Measurements from ENCODE around the gene OSMR. TPM values are rescaled to one million over a fixed set of nuclear protein-coding genes. Genes with fewer than 3 reads are reported as not detected.

OSMR gene
- total and polyA plus RNA-seq, 2 donors (not counting 3 experiments of a cell fraction or from before 2014, with no cell fraction given), result 6.1 to 19.7 TPM

DNA sequence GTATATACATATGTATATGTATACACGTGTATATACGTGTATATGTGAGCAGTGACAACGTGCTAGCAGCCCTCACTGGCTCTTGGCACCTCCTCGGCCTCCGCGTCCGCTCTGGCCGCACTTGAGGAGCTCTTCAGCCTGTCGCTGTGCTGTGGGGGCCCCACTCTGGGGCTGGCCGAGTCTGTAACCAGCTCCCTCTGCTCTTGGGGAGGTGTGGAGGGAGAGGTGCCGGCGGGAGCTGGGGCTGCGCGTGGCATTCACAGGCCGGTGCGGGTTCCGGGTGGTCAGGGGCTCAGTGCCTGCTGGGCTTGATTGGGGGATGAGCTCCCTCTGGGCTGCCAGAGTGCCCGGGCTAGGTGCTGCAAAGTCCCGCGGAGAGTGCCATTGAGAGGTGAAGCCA is 24.1 kb upstream of the OSMR start:
- dilution Hi-C loops (cut with MboI; ENCODE audit: extremely low pct_ligation_motif_present, low sequenced_read_pairs) (loop anchor here (25.0 kb wide), 1 partner anchor 384 kb away; no protein-coding TSS in a partner anchor), intact Hi-C loops (cut with micrococcal nuclease) (no loop called here)
- BruUV-seq (replicated peaks), result no TSS peak
- DNase-seq (ENCODE audit: low read depth, low spot score), result no peak
- Histone ChIP-seq H4K20me1 (replicated peaks; ENCODE audit: control insufficient read depth, extremely low read depth, insufficient read depth, low read length) (no peaks in the 10 kb centered on the region), H3K79me2 (ENCODE audit: control insufficient read depth, insufficient read depth, low read length) (no peaks in the 10 kb centered on the region), H3K9me1 (replicated peaks; ENCODE audit: control insufficient read depth, extremely low read depth, insufficient read depth, low read length) (no peaks in the 10 kb centered on the region), H3K9ac (replicated peaks; ENCODE audit: extremely low read depth, insufficient read depth, low read length) (no peak overlapping the region), H3K9me3 (replicated peaks; ENCODE audit: control insufficient read depth, insufficient read depth, low read length) (no peaks in the 10 kb centered on the region), H3K27me3 (ENCODE audit: control insufficient read depth in 2 of 2, insufficient read depth in 2 of 2, low read length in 2 of 2) (no peaks in the 10 kb centered on the region), H3K4me3 (replicated peaks in 1 of 3; ENCODE audit: insufficient read depth in 1 of 3, low read depth in 1 of 3, low read length in 3 of 3) (no peak overlapping the region), H3K4me1 (ENCODE audit: control insufficient read depth, extremely low read depth, insufficient read depth, low read length) (peaks cover 4% of the 10 kb centered on the region), H3K4me2 (ENCODE audit: insufficient read depth, low read length) (no peak overlapping the region), H3K27ac (ENCODE audit: insufficient read depth, low read depth, low read length) (no peak overlapping the region), H2AFZ (ENCODE audit: low read depth, low read length) (no peak overlapping the region), H3K36me3 (ENCODE audit: control insufficient read depth in 2 of 2, extremely low read depth in 1 of 2, insufficient read depth in 2 of 2, low read length in 2 of 2) (no peaks in the 10 kb centered on the region)
- ChIA-PET CTCF (interaction anchor here (1.3 to 1.8 kb wide), 3 partner anchors 12 to 439 kb away, joined by 3 to 10 read pairs (median 5); no protein-coding TSS in a partner anchor), POLR2A (no interaction called here)
- no peak for FAIRE-seq
- TF ChIP-seq FOS (IDR thresholded peaks at IDR 0.05; ENCODE audit: borderline replicate concordance, insufficient read depth, low read length) (no peak), MAX (IDR thresholded peaks at IDR 0.05; ENCODE audit: insufficient read depth, insufficient read length) (no peak), EZH2 (IDR thresholded peaks at IDR 0.05; ENCODE audit: borderline replicate concordance, low read depth, low read length, severe bottlenecking) (no peak), MYC (IDR thresholded peaks at IDR 0.05; ENCODE audit: low read depth, low read length) (no peak), POLR2A (IDR thresholded peaks at IDR 0.05; ENCODE audit: low read depth, low read length) (no peak), POLR2AphosphoS5 (IDR thresholded peaks at IDR 0.05; ENCODE audit: insufficient read depth, low read depth, low read length) (no peak), GATA2 (IDR thresholded peaks at IDR 0.05; ENCODE audit: insufficient read depth, insufficient read length, low read depth, low read length) (no peak), JUN (IDR thresholded peaks at IDR 0.05; ENCODE audit: borderline replicate concordance, insufficient read depth, insufficient read length, low read depth) (no peak)
- TF ChIP-seq, protein P1, sequence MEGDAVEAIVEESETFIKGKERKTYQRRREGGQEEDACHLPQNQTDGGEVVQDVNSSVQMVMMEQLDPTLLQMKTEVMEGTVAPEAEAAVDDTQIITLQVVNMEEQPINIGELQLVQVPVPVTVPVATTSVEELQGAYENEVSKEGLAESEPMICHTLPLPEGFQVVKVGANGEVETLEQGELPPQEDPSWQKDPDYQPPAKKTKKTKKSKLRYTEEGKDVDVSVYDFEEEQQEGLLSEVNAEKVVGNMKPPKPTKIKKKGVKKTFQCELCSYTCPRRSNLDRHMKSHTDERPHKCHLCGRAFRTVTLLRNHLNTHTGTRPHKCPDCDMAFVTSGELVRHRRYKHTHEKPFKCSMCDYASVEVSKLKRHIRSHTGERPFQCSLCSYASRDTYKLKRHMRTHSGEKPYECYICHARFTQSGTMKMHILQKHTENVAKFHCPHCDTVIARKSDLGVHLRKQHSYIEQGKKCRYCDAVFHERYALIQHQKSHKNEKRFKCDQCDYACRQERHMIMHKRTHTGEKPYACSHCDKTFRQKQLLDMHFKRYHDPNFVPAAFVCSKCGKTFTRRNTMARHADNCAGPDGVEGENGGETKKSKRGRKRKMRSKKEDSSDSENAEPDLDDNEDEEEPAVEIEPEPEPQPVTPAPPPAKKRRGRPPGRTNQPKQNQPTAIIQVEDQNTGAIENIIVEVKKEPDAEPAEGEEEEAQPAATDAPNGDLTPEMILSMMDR (IDR thresholded peaks at IDR 0.05; ENCODE audit: extremely low read depth in 1 of 2, insufficient read depth in 1 of 2, low read depth in 1 of 2, low read length in 2 of 2), result no peak
